Mononuclear cell (primary cell): ENCODE results near the gene LAMA2. TPM values are rescaled to one million over a fixed set of nuclear protein-coding genes. Genes with fewer than 3 reads are reported as not detected.

ENCODE experiments used
- H3K27me3 ChIP-seq: 2 replicates; pipeline ENCODE4 v1.6.0; 2011; ENCODE audit warnings: low read length, control low read depth; ENCODE audit not compliant: insufficient read depth
- H3K4me1 ChIP-seq: 2 replicates; pipeline ENCODE4 v1.5.1; 2011; ENCODE audit warnings: mild to moderate bottlenecking, low read length, control low read depth; ENCODE audit not compliant: insufficient read depth
- H3K4me3 ChIP-seq: 2 replicates; pipeline ENCODE4 v1.5.1; 2011; ENCODE audit warnings: mild to moderate bottlenecking, low read length, moderate library complexity
- H3K9me3 ChIP-seq: 2 replicates; pipeline ENCODE4 v1.5.1; 2011; ENCODE audit warnings: low read depth, mild to moderate bottlenecking, control low read depth, low read length
- total RNA-seq: library from RNA; depleted of rRNA; stranded (reverse); fragments of >200 nt; gene quantifications from one replicate; pipeline ENCODE4 v1.2.3, GENCODE V29; 2012

Gene LAMA2
- total RNA-seq, 1 donor: 0.63 TPM

GRCh38 chr6:129543981-129544380 is 661.0 kb downstream of the LAMA2 start:
- Histone ChIP-seq H3K27me3 (no peaks in the 10 kb centered on the region), H3K4me3 (no peak overlapping the region), H3K4me1 (no peaks in the 10 kb centered on the region), H3K9me3 (no peaks in the 10 kb centered on the region)

- Histone ChIP-seq H3K4me1 (no peaks in the 10 kb centered on the region), H3K9me3 (no peaks in the 10 kb centered on the region), H3K27me3 (no peaks in the 10 kb centered on the region), H3K4me3 (no peak overlapping the region)
These were observed 662.1 kb downstream of the LAMA2 start for GRCh38 chr6:129544892-129545612.

- Histone ChIP-seq H3K4me1 (no peaks in the 10 kb centered on the region), H3K9me3 (no peaks in the 10 kb centered on the region), H3K4me3 (no peak overlapping the region), H3K27me3 (no peaks in the 10 kb centered on the region)
These were observed 663.8 kb downstream of the LAMA2 start for GRCh38 chr6:129546702-129547101.

- H3K27me3 ChIP-seq: no peaks in the 10 kb centered on the region
- H3K9me3 ChIP-seq: no peaks in the 10 kb centered on the region
- no peaks in the 10 kb centered on the region for H3K4me1 ChIP-seq
- no peak overlapping the region for H3K4me3 ChIP-seq
These were observed 668.5 kb downstream of the LAMA2 start for GRCh38 chr6:129551486-129551885.

- Histone ChIP-seq H3K27me3 (no peaks in the 10 kb centered on the region), H3K9me3 (no peaks in the 10 kb centered on the region), H3K4me1 (no peaks in the 10 kb centered on the region), H3K4me3 (no peak overlapping the region)
These were observed 669.5 kb downstream of the LAMA2 start for GRCh38 chr6:129552413-129552812.

GRCh38 chr6:129555206-129555832 is 672.4 kb downstream of the LAMA2 start:
- Histone ChIP-seq H3K9me3 (no peaks in the 10 kb centered on the region), H3K27me3 (no peaks in the 10 kb centered on the region), H3K4me1 (no peaks in the 10 kb centered on the region), H3K4me3 (no peak overlapping the region)

- H3K9me3 ChIP-seq: no peaks in the 10 kb centered on the region
- no peak overlapping the region for H3K4me3 ChIP-seq
- no peaks in the 10 kb centered on the region for H3K27me3 ChIP-seq
- H3K4me1 ChIP-seq: no peaks in the 10 kb centered on the region
These were observed 675.3 kb downstream of the LAMA2 start for GRCh38 chr6:129558248-129558647.

- Histone ChIP-seq H3K27me3 (peaks cover 2% of the 10 kb centered on the region), H3K9me3 (no peaks in the 10 kb centered on the region), H3K4me1 (no peaks in the 10 kb centered on the region), H3K4me3 (no peak overlapping the region)
These were observed 682.4 kb downstream of the LAMA2 start for GRCh38 chr6:129565366-129565765.

GRCh38 chr6:129565811-129566210 is 682.9 kb downstream of the LAMA2 start:
- Histone ChIP-seq H3K27me3 (peaks cover 2% of the 10 kb centered on the region), H3K9me3 (no peaks in the 10 kb centered on the region), H3K4me3 (no peak overlapping the region), H3K4me1 (no peaks in the 10 kb centered on the region)
